SK-N-SH treated with all-trans-retinoic acid at 6 μM for 48 hours (cell line): Measurements from ENCODE around the gene DYNC2H1.

Source experiments
- ATAC-seq: fragments of 200-7000 bp; cut with Tn5 transposase; 3 replicates; pipeline ENCODE4 v1.9.1; 2020; ENCODE audit warnings: mild to moderate bottlenecking, moderate library complexity
- ARNTL ChIP-seq: fragments of 450-650 bp; formaldehyde crosslinking; IDR thresholded peaks from 2 replicates; pipeline ENCODE4 v1.5.0; 2020; ENCODE audit warnings: low read depth, mild to moderate bottlenecking, moderate library complexity, borderline replicate concordance
- CREB5 ChIP-seq: fragments of 250-450 bp; sonication (Bioruptor Pico); IDR thresholded peaks from 2 replicates; pipeline ENCODE4 v1.5.1; 2020; ENCODE audit warnings: low read depth, mild to moderate bottlenecking, moderate library complexity
- CSDC2 ChIP-seq: fragments of 250-450 bp; sonication (Bioruptor Pico); IDR thresholded peaks from 2 replicates; pipeline ENCODE4 v1.5.0; 2020; ENCODE audit warnings: mild to moderate bottlenecking, moderate library complexity
- CSRNP3 ChIP-seq: fragments of 250-450 bp; sonication (Bioruptor Pico); IDR thresholded peaks from 2 replicates; pipeline ENCODE4 v1.5.1; 2021; ENCODE audit warnings: mild to moderate bottlenecking, moderate library complexity
- GLIS3 ChIP-seq: fragments of 250-450 bp; sonication (Bioruptor Pico); IDR thresholded peaks from 2 replicates; pipeline ENCODE4 v1.5.0; 2020; ENCODE audit warnings: mild to moderate bottlenecking, moderate library complexity
- OSR1 ChIP-seq: fragments of 250-450 bp; sonication (Bioruptor Pico); IDR thresholded peaks from 2 replicates; pipeline ENCODE4 v1.8.0; 2022; ENCODE audit warnings: moderate library complexity, mild to moderate bottlenecking, inconsistent platforms
- PATZ1 ChIP-seq: fragments of 250-450 bp; sonication (Bioruptor Pico); IDR thresholded peaks from 2 replicates; pipeline ENCODE4 v1.8.0; 2020; ENCODE audit warnings: mild to moderate bottlenecking, moderate library complexity, borderline replicate concordance
- POU6F1 ChIP-seq: fragments of 250-450 bp; sonication (Bioruptor Pico); IDR thresholded peaks from 2 replicates; pipeline ENCODE4 v1.8.0; 2021; ENCODE audit warnings: low read depth, mild to moderate bottlenecking, moderate library complexity, borderline replicate concordance
- PPARA ChIP-seq: fragments of 250-450 bp; sonication (Bioruptor Pico); IDR thresholded peaks from 2 replicates; pipeline ENCODE4 v1.5.0; 2020; ENCODE audit warnings: mild to moderate bottlenecking, borderline replicate concordance
- RARB ChIP-seq: fragments of 250-450 bp; sonication (Bioruptor Pico); IDR thresholded peaks from 2 replicates; pipeline ENCODE4 v1.8.0; 2021; ENCODE audit warnings: mild to moderate bottlenecking, moderate library complexity
- TCF4 ChIP-seq: fragments of 250-450 bp; sonication (Bioruptor Pico); IDR thresholded peaks from 2 replicates; pipeline ENCODE4 v1.8.0; 2021; ENCODE audit warnings: mild to moderate bottlenecking, moderate library complexity, borderline replicate concordance
- ZFP3 ChIP-seq: fragments of 250-450 bp; sonication (Bioruptor Pico); IDR thresholded peaks from 2 replicates; pipeline ENCODE4 v1.5.0; 2020; ENCODE audit warnings: mild to moderate bottlenecking, moderate library complexity
- ZFP30 ChIP-seq: fragments of 450-650 bp; formaldehyde crosslinking; IDR thresholded peaks from 2 replicates; pipeline ENCODE4 v1.5.0; 2022; ENCODE audit warnings: mild to moderate bottlenecking, moderate library complexity
- ZNF565 ChIP-seq: fragments of 450-650 bp; formaldehyde crosslinking; conservative IDR thresholded peaks from 2 replicates; pipeline ENCODE4 v1.5.0; 2020; ENCODE audit warnings: low read depth, mild to moderate bottlenecking, moderate library complexity
- ZNF70 ChIP-seq: fragments of 450-650 bp; formaldehyde crosslinking; IDR thresholded peaks from 2 replicates; pipeline ENCODE4 v1.5.0; 2020; ENCODE audit warnings: mild to moderate bottlenecking, moderate library complexity
- ZNF8 ChIP-seq: fragments of 450-650 bp; formaldehyde crosslinking; IDR thresholded peaks from 2 replicates; pipeline ENCODE4 v1.5.0; 2020; ENCODE audit warnings: mild to moderate bottlenecking, moderate library complexity

Gene DYNC2H1

GRCh38 chr11:103480421-103480820, 371.2 kb downstream of the DYNC2H1 start (continued):
- TF ChIP-seq CSRNP3 = no peak

- ATAC-seq = no peak
Observed at GRCh38 chr11:103483996-103484395, 374.8 kb downstream of the DYNC2H1 start.

GRCh38 chr11:103484545-103484944, 375.3 kb downstream of the DYNC2H1 start:
- ATAC-seq = peak; percentile 24; the same call in 1 of the 3 replicates
- no peak for TF ChIP-seq POU6F1 (CRISPR knock-in tag)
- TF ChIP-seq ZFP30 = no peak
- no peak for TF ChIP-seq CREB5 (CRISPR knock-in tag)
- TF ChIP-seq ZFP3 (CRISPR knock-in tag) = no peak
- no peak for TF ChIP-seq PPARA
- TF ChIP-seq OSR1 (CRISPR knock-in tag) = no peak
- no peak for TF ChIP-seq RARB
- no peak for TF ChIP-seq ZNF70 (CRISPR knock-in tag)
- no peak for TF ChIP-seq ZNF8 (CRISPR knock-in tag)
- no peak for TF ChIP-seq ZNF565 (CRISPR knock-in tag)
- no peak for TF ChIP-seq TCF4 (CRISPR knock-in tag)

More at GRCh38 chr11:103483996-103484395, 374.8 kb downstream of the DYNC2H1 start:
- no peak for TF ChIP-seq ZNF565 (CRISPR knock-in tag)
- TF ChIP-seq ZFP30 = no peak
- no peak for TF ChIP-seq ZNF70 (CRISPR knock-in tag)
- TF ChIP-seq RARB = no peak
- TF ChIP-seq GLIS3 (CRISPR knock-in tag) = no peak
- TF ChIP-seq PATZ1 (CRISPR knock-in tag) = no peak
- TF ChIP-seq, all 23 proteins: peak for 0

GRCh38 chr11:103486604-103487003, 377.4 kb downstream of the DYNC2H1 start:
- ATAC-seq = no peak
- TF ChIP-seq CSRNP3 = no peak
- no peak for TF ChIP-seq RARB
- no peak for TF ChIP-seq ZFP3 (CRISPR knock-in tag)
- no peak for TF ChIP-seq ZNF565 (CRISPR knock-in tag)
- TF ChIP-seq ZNF8 (CRISPR knock-in tag) = no peak
- no peak for TF ChIP-seq ARNTL (CRISPR knock-in tag)
- no peak for TF ChIP-seq PATZ1 (CRISPR knock-in tag)

GRCh38 chr11:103487113-103487512, 377.9 kb downstream of the DYNC2H1 start:
- TF ChIP-seq CREB5 (CRISPR knock-in tag) (no peak), ZFP30 (no peak), CSDC2 (CRISPR knock-in tag) (no peak), CSRNP3 (no peak)
- TF ChIP-seq, all 23 proteins: peak for 0
- ATAC-seq = no peak
